ENCODE results near the gene FLNB. TPM values are rescaled to one million over a fixed set of nuclear protein-coding genes. Genes with fewer than 3 reads are reported as not detected.

The FLNB gene
- total and polyA plus RNA-seq, 10 of the 15 experiments (the other 5 are each of a cell fraction or from before 2014, with no cell fraction given) = 13.6 to 51.8 (median 26.4) TPM

GRCh38 chr3:57977818-57978235 lies 30.4 kb upstream of the FLNB start (continued):
- TF ChIP-seq ATF2 (IDR thresholded peaks at IDR 0.05; ENCODE audit: low read length) (no peak), NR2C1 (IDR thresholded peaks at IDR 0.05) (no peak), HCFC1 (IDR thresholded peaks at IDR 0.05; ENCODE audit: low read length) (no peak), HSF1 (IDR thresholded peaks at IDR 0.05; ENCODE audit: low read depth, low read length) (no peak), RFX5 (IDR thresholded peaks at IDR 0.05; ENCODE audit: low read depth, low read length) (no peak)

GRCh38 chr3:57978316-57978715 lies 29.9 kb upstream of the FLNB start:
- Histone ChIP-seq H3K27ac (ENCODE audit: control insufficient read depth, insufficient read depth) (no peak overlapping the region), H3K36me3 (ENCODE audit: control insufficient read depth in 2 of 2, insufficient read depth in 2 of 2, low read length in 1 of 2) (no peaks in the 10 kb centered on the region), H3K4me3 (no peak overlapping the region), H3K9ac (ENCODE audit: control insufficient read depth, insufficient read depth, low read length) (no peak overlapping the region), H3K9me3 (replicated peaks; ENCODE audit: control insufficient read depth, insufficient read depth, low read length) (no peaks in the 10 kb centered on the region), H3K79me2 (ENCODE audit: control insufficient read depth, insufficient read depth, low read length) (no peaks in the 10 kb centered on the region), H3K4me1 (ENCODE audit: control insufficient read depth, insufficient read depth, low read length) (peaks cover 22% of the 10 kb centered on the region), H4K20me1 (ENCODE audit: control insufficient read depth, insufficient read depth) (no peaks in the 10 kb centered on the region), H2AFZ (ENCODE audit: control insufficient read depth, low read depth, low read length) (no peak overlapping the region), H3K27me3 (replicated peaks in 1 of 2; ENCODE audit: control insufficient read depth in 2 of 2, insufficient read depth in 2 of 2, low read length in 1 of 2) (no peaks in the 10 kb centered on the region), H3K4me2 (ENCODE audit: control insufficient read depth, insufficient read depth) (no peak overlapping the region)
- no peak for TF ChIP-seq TAF1 (IDR thresholded peaks at IDR 0.05; ENCODE audit: borderline replicate concordance, low read depth, low read length)
- no peak for TF ChIP-seq MYB (IDR thresholded peaks at IDR 0.05; ENCODE audit: borderline replicate concordance, low read depth, low read length)
- no peak for TF ChIP-seq NFIC (IDR thresholded peaks at IDR 0.05; ENCODE audit: low read depth, low read length)
- TF ChIP-seq IKZF1 (conservative IDR thresholded peaks at IDR 0.05) = no peak
- TF ChIP-seq USF2 (IDR thresholded peaks at IDR 0.05; ENCODE audit: borderline replicate concordance, low read depth, low read length) = no peak
- no peak for TF ChIP-seq ATF7 (IDR thresholded peaks at IDR 0.05; ENCODE audit: low read depth)
- ChIA-PET SMC1A (ENCODE audit: uncharacterized antibody, unreplicated experiment) (interaction anchor here (1.3 kb wide), 1 partner anchor 23 kb away, joined by 4 read pairs; no protein-coding TSS in a partner anchor), RAD21 (ENCODE audit: unreplicated experiment) (interaction anchor here (1.5 kb wide), 1 partner anchor 16 kb away, joined by 5 read pairs; no protein-coding TSS in a partner anchor), CTCF (interaction anchor here (0.8 to 2.0 kb wide), 3 partner anchors 16 to 199 kb away, joined by 3 to 10 read pairs (median 3); no protein-coding TSS in a partner anchor), POLR2A (interaction anchor here (0.6 to 1.0 kb wide), 2 partner anchors 34 to 486 kb away, joined by 3 to 5 read pairs; no protein-coding TSS in a partner anchor)
- BruUV-seq (replicated peaks) = no TSS peak
- 58% methylated on average over 8 of the region's 8 CpGs for WGBS (ENCODE audit: insufficient coverage, insufficient replicate concordance, low lambda C conversion rate, missing lambda C conversion rate)
- no peak for FAIRE-seq
- in situ Hi-C loops (cut with MboI) (no loop called here), intact Hi-C loops (cut with micrococcal nuclease; ENCODE audit: unreplicated experiment) (no loop called here)
- DNase-seq (ENCODE audit: low read depth, low spot score) = no peak
- 0 out of 3 replicates have a peak, but pooled peaks have one; percentile 12 for ATAC-seq

All from GM12878 (cell line).